Left ventricle myocardium superior (tissue), 1 donor: ENCODE results near the gene TMEM62. TPM values are rescaled to one million over a fixed set of nuclear protein-coding genes. Genes with fewer than 3 reads are reported as not detected.

ENCODE experiments used
- ATAC-seq: fragments of 200-7000 bp; cut with Tn5 transposase; one replicate; pipeline ENCODE4 v1.9.1; 2020; ENCODE audit warnings: mild to moderate bottlenecking, moderate library complexity
- DNase-seq: peaks from one replicate; pipeline ENCODE4 v3.0.0-alpha.2; 2020
- intact Hi-C: fragments of 100-400 bp; cut with micrococcal nuclease; formaldehyde crosslinking; loops from one replicate; pipeline ENCODE4 v1.11.0; 2022
- total RNA-seq: library from RNA; stranded (reverse); fragmentation: NEBNext Ultra II Directional; extraction: Animal tissue kit (Norgen Biotek cat#: 25700); gene quantifications from one replicate; pipeline ENCODE4 v1.2.1, GENCODE V29; 2021
- donor health status: DM: no; HTN: yes; CAD: no; lungs with severe emphysema.

Gene TMEM62
- total RNA-seq, 1 donor from 2014 or later, result 11.6 TPM

GRCh38 chr15:43198992-43199391, 65.6 kb downstream of the TMEM62 start:
- ATAC-seq (no peak), DNase-seq (no peak)
- intact Hi-C loops, result no loop called here

DNA sequence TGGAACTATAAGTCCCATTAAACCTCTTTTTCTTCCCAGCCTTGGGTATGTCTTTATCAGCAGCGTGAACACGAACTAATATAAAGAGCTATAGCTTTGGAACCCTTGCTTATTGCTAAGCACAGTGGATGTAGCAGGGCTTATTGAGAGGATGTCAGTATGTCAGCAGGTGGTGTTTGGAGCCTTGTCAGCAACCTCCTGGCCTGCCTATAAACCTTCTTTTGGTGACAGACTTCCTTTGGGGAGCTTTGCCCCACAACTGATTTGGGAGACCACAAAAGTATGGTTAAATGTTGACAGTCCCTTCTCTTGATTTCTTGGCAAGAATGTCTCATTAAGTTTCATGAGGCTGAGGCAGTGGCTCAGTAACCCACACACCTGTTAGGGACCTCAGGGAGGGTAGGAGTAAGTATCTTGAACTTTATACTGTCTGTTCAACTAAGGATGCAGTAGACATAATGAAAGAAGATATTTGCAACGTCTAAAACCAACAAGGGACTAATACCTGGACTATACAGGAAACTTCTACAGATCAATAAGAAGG, 66.6 kb downstream of the TMEM62 start:
- no peak for ATAC-seq
- intact Hi-C loops, result no loop called here
- DNase-seq, result no peak

DNA sequence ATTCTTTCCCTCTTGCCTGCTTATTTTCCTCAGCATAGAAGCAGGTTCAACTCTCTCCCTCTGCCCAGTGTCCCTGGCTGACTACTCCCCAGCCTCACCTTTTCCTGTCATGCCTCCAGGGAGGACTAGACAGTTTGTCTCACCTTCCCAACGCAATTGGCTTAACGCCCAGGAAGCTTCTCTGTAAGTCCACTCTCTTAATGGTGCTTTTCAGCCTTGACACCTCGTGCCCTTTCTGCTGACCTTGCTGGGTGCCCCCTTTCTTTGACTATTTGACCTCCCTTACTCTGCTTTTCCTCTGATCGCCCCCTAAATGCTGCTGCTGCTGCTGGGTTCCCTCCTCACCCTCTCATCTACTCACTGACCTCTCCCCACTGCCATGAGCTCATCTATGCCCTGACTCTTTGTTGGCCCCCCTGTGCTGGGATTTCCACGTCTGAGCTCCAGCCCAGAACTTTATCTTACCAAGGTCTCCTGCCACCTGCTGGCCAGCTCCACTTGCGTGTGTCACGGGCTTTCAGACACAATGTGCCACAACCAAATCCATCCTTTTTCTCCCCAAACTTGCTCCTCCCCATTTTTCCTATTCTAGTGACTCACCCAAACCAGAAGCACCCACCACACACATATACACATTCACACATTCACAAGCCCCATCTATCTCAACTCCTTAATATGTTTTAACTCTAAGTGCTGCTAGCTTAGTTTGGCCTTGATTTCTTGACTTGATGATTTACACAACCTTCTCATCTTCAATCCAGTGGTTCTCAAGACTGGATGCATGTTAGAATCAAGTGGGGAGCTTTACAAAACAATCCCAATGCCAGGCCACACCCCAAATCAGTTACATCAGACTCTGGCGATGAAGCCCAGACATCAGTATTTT, 70.9 kb downstream of the TMEM62 start:
- ATAC-seq (peak; percentile 77), DNase-seq (peak; percentile 78)
- intact Hi-C loops, result no loop called here

- intact Hi-C loops, result no loop called here
- ATAC-seq (no peak), DNase-seq (no peak)
Measured at GRCh38 chr15:43206054-43206453, 72.7 kb downstream of the TMEM62 start.

DNA sequence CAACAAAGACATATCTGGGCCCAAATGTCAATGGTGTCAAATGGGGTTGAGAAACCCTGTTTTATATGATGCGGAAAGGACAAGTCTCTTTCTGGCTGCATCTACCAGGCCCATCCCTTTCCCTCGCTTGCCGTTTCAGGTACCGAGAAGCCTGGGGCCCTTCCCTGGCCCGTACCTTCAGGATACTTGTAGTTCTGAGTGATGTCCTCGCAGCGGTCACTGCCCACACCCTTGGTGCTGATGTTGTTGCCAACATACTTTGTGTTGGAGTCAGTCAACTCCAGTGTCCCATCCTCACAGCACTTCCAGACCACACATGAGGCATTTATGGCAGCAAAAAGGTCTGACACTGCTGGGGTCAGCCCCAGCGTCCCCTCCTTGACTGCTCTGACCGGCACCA, 73.6 kb downstream of the TMEM62 start:
- intact Hi-C loops, result no loop called here

GRCh38 chr15:43208052-43209002, 74.9 kb downstream of the TMEM62 start:
- DNase-seq (no peak), ATAC-seq (no peak)
- intact Hi-C loops, result no loop called here

More for the DNA sequence above, 73.6 kb downstream of the TMEM62 start:
- ATAC-seq (no peak), DNase-seq (no peak)

DNA sequence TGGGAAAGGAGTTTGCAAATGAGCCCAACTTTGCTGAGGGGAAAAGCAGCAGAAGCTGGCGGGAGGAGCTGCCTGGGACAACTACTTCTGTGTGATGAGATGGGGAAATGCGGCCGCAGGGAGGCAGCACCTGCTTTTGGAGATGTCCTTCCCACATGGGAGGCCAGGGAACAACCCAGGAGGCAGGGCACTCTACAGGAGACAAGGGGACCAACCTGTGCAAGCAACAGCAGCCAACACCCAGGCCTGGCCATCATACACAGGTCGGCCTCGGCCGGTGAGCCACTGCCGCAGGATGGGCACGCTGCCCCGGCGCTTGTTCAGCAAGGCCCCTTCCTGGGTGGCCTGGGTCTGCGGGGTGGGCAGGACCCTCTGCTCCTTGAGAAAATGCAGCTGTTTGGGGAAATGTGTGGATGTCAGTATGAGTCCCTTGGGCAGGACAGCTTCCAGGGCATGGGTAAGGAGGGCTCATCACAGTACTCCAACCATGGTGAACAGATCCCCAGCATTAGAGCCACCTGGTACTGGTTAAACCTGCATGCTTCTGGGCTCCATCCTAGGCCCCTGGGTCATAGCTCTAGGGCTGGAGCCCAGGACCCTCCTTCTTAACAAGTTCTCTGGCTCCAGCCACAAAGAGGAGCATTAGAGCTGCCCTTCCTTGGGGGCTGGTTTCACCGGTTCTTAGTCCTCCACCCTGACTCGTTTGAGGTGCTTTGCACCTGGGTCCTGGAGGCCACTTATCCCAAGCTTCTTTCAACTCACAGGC, 75.9 kb downstream of the TMEM62 start:
- intact Hi-C loops, result no loop called here
- ATAC-seq (peak; percentile 25), DNase-seq (no peak)

GRCh38 chr15:43210172-43210745, 76.9 kb downstream of the TMEM62 start:
- ATAC-seq (no peak), DNase-seq (no peak)
- intact Hi-C loops, result no loop called here

DNA sequence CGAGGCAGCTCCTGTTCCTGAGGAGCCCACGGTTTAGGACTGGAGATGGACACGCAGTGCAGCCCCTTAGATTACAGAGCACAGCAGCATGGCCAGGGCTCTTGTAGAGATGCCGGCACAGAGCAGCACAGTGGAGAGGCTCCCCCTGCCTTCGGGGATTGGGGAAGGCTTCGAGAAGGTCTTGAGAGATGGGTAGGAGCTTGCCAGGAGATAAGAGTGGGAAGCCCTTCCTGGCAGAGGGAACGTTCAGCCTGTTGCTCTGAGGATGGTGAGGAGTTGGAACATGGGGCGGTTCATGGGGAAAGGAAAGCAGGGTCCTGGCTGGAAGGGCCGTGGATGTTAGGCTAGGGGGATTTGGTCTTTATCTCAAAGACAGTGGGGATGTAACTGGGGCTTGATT, 77.4 kb downstream of the TMEM62 start:
- no peak for ATAC-seq
- intact Hi-C loops, result no loop called here
- no peak for DNase-seq

DNA sequence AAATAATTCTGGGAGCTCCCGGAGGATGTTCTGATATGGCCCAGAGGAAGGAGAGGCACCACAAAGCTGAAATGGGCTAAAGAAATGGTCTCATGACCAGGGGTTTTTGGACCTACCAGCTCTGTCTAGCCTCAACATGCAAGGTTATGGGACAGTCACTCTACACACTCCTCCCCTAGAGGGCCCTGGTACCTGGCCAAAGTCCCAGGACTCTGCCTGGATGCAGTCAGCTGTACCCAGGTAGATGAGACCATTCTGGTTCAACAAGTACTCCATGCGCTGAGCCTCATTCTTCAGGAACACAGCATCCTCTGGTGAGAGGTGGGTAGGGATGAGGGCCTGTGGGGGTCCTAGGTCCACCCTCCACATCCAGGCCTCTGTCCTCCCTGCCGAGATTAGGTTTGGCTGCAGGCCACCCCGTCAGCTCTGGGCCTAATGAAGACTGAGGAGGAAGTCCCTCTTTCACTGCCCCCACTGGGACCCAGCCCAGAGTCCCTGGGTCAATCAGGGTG, 77.9 kb downstream of the TMEM62 start:
- no peak for DNase-seq
- intact Hi-C loops, result no loop called here
- ATAC-seq, result no peak

DNA sequence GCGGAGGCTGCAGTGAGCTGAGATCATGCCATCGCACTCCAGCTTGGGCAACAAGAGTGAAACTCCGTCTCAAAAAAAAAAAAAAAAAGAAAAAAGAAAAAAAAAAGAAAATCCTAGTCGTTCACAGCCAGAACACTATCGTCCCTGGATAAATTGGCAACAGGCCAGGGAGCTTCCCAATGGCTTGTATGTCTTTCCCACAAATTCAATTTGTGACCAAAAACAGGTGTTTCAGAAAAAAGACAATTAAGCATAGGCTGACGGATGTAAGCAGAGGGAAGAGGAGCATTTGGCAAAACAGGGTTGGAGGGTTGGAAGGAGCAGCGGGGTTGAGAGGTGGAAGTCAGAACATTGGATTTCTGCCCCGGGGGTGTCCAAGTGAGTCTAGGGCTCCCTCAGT, 78.9 kb downstream of the TMEM62 start:
- no peak for ATAC-seq
- intact Hi-C loops, result no loop called here
- DNase-seq, result no peak

- intact Hi-C loops, result no loop called here
- DNase-seq (no peak), ATAC-seq (no peak)
Measured at GRCh38 chr15:43212951-43213350, 79.6 kb downstream of the TMEM62 start.

DNA sequence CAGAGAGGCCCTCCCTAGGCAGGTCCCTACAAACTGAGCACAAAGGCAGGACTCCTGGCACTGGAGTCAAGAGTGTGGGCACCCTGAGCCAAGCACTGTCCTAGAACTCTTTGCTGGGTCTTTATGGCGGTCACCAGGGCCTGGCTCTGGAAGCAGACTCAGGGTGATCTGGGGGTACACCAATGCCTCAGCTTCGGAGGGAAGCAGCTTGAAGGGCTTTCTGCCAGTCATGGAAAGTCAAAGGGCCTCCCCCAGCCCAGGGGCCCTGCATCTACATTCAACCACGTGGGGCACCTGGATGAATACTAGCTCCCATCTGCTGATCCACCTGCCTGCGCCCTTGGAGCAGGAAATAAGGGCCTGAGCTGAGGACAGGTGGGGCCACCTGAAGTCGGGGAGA, 80.1 kb downstream of the TMEM62 start:
- ATAC-seq (no peak), DNase-seq (no peak)
- intact Hi-C loops, result no loop called here

DNA sequence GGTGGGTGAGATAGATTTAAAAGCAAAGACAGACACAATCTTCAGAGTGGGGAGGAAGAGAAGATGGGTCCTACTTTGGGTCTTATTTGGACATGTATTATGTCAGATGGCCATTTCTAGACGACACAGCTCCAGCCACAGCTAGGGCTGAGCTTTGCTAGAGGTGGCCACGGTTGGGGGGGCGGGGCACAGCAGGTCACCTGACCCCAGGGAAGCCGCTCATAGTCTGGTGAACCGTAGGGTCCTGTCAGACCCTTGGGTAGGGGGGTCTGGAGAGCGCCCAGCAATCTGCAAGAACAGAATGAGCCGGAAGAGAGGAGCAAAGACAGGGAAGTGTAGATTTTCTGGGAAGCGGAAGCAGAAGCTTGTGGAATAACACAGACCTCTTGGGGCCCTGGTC, 80.8 kb downstream of the TMEM62 start:
- DNase-seq (no peak), ATAC-seq (no peak)
- intact Hi-C loops, result no loop called here

DNA sequence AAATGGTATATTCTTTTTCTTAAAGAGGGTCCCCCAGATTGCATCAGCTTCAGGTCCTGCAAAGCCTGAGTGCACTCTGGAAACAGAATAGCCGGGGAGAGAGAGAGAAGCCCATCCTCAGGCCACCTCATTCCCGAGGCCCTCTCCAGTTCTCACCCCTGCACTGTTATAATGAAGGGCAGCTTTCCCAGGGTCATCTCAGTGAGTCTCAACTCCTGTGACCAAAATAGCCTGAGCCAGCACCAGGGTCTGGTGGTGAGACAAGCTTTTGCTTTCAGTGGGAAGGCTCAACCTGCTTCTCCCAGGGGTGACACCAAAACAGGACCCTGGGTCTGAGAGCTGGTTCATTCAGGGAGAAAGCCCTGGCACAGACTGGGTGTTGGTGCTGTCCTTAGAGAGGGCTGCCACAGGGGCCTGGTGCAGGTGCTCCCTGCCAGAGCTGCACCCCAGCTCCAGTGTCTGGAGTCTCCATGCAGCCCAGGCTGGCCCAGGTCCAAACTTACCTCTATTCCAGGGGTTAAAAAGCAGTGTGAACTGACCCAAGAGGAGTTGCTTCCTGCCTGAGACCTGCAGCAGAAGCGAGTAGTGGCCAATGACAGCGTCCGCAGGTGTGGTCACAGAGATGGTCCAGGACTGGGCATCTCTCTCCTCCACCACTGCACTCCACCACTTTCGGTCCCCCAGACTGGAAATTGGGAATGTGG, 81.4 kb downstream of the TMEM62 start:
- intact Hi-C loops, result no loop called here
- peak; percentile 82 for ATAC-seq
- DNase-seq, result no peak

DNA sequence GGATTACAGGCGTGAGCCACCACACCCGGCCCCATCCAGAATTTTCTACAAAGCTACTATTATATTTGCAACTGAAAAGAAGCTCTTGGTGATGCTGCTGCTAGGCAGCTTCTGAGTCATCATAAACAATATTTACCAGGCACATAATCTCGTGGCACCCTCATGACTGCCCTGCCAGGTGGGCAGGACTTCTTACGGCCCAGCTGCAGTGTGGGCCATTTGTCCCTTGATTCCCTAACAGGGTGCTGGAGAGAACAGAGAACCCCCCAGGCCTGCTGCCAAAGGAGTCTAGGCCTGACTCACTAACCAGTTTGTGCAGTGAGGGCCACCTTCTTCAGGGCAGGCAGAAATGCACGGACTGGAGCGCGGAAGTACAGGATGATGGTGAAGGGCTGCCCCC, 82.6 kb downstream of the TMEM62 start:
- intact Hi-C loops, result no loop called here

DNA sequence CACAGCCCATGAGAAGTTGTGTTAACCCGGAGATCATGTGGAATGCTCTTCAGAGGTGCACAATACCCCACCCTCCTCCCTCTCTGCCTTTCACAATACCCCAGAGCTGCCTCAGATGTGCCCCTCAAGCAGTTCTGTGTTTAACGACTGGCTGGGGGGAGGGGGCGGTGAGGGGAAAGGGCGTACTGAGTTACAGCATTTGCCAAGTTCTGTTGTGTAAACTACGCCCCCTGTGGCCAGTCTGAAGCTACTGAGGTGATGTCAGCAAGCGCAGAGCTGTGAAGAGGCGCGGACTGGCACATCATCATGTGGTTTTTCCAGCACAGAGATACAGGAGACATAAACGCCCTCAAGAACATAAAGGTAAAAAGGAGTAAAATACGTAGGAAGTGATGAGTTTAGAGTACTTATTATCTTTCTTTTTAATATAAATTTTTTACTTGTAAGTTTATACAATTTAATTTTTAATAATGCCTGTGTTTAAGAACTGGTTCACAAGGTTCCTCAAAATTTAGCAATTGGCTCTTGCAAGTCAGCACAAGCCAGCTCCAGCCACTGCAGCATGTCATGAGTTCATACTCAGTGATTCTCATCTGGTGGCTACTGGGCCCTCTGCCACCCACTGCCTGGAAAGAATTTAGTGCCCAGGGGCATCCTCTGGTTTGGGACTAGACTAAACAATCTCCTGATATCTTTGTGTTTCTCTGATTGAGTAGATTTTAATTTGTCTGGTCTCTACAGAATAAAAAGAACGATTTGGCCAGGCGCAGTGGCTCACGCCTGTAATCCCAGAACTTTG, 85.7 kb downstream of the TMEM62 start:
- ATAC-seq (no peak), DNase-seq (no peak)
- intact Hi-C loops, result no loop called here

More for the DNA sequence above, 82.6 kb downstream of the TMEM62 start:
- DNase-seq, result no peak
- no peak for ATAC-seq
